Measurements from ENCODE around the gene LYPD6.

Gene LYPD6

DNA sequence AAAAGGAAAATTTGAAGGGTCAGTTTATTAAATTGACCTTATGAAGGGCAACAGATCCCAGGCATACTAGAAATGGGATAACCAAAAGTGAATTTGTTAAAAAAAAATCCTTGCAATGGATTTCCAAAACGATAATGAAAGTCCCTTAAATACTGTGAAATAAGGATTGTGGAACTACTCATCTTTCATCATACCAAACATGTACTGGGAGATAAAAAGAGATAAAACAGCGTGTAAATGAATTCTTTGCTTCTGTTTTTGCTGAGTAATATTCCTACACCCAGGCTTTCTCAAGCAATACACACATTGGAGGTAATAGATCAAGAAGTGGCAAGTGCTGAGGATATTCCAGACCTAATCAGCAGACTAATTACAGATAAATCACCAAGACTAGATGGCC, 3.8 kb downstream of the LYPD6 start:
- Histone ChIP-seq H3K27ac (replicated peaks) (no peak overlapping the region), H3K27me3 (ENCODE audit: insufficient read depth, poor library complexity, severe bottlenecking) (peaks cover 38% of the 10 kb centered on the region), H3K4me3 (replicated peaks; ENCODE audit: insufficient read depth, low read length) (no peak overlapping the region)
- TF ChIP-seq SPI1 (IDR thresholded peaks at IDR 0.05; ENCODE audit: borderline replicate concordance, low read depth), result no peak
- DNase-seq (ENCODE audit: low read depth in 1 of 2, low spot score in 1 of 2), result no peak

DNA sequence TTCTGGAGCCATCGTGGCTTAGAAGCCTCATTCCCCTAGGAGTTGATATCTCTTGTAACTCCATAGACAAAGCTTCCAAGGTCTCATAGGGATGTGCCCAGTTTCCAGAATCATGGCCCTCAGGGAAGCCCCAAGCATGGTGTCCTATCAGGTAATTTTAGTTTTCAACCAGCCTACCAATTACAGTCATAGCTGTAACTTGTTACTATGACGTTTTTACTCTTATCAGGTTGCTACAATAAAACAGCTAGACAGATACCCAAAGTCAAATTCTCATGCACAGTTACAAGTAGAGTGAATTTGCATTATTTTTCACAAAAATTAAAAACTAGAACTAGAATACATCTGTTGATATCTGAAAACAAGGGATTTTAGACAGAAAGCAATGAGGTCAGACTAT, 8.9 kb downstream of the LYPD6 start:
- no peak overlapping the region for H3K27ac ChIP-seq (replicated peaks)
- no peak for DNase-seq (ENCODE audit: low read depth in 1 of 2, low spot score in 1 of 2)
- H3K4me3 ChIP-seq (replicated peaks; ENCODE audit: insufficient read depth, low read length), result no peak overlapping the region
- peaks cover 3% of the 10 kb centered on the region for H3K27me3 ChIP-seq (ENCODE audit: insufficient read depth, poor library complexity, severe bottlenecking)
- TF ChIP-seq GABPA (IDR thresholded peaks at IDR 0.05; ENCODE audit: low read depth), result no peak
- TF ChIP-seq, protein P1, sequence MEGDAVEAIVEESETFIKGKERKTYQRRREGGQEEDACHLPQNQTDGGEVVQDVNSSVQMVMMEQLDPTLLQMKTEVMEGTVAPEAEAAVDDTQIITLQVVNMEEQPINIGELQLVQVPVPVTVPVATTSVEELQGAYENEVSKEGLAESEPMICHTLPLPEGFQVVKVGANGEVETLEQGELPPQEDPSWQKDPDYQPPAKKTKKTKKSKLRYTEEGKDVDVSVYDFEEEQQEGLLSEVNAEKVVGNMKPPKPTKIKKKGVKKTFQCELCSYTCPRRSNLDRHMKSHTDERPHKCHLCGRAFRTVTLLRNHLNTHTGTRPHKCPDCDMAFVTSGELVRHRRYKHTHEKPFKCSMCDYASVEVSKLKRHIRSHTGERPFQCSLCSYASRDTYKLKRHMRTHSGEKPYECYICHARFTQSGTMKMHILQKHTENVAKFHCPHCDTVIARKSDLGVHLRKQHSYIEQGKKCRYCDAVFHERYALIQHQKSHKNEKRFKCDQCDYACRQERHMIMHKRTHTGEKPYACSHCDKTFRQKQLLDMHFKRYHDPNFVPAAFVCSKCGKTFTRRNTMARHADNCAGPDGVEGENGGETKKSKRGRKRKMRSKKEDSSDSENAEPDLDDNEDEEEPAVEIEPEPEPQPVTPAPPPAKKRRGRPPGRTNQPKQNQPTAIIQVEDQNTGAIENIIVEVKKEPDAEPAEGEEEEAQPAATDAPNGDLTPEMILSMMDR (IDR thresholded peaks at IDR 0.05; ENCODE audit: insufficient read depth, low read length), result no peak
- no peak for TF ChIP-seq POLR2AphosphoS5 (IDR thresholded peaks at IDR 0.05; ENCODE audit: low read depth)
- TF ChIP-seq SPI1 (IDR thresholded peaks at IDR 0.05; ENCODE audit: borderline replicate concordance, low read depth), result no peak
- TF ChIP-seq, protein P2, sequence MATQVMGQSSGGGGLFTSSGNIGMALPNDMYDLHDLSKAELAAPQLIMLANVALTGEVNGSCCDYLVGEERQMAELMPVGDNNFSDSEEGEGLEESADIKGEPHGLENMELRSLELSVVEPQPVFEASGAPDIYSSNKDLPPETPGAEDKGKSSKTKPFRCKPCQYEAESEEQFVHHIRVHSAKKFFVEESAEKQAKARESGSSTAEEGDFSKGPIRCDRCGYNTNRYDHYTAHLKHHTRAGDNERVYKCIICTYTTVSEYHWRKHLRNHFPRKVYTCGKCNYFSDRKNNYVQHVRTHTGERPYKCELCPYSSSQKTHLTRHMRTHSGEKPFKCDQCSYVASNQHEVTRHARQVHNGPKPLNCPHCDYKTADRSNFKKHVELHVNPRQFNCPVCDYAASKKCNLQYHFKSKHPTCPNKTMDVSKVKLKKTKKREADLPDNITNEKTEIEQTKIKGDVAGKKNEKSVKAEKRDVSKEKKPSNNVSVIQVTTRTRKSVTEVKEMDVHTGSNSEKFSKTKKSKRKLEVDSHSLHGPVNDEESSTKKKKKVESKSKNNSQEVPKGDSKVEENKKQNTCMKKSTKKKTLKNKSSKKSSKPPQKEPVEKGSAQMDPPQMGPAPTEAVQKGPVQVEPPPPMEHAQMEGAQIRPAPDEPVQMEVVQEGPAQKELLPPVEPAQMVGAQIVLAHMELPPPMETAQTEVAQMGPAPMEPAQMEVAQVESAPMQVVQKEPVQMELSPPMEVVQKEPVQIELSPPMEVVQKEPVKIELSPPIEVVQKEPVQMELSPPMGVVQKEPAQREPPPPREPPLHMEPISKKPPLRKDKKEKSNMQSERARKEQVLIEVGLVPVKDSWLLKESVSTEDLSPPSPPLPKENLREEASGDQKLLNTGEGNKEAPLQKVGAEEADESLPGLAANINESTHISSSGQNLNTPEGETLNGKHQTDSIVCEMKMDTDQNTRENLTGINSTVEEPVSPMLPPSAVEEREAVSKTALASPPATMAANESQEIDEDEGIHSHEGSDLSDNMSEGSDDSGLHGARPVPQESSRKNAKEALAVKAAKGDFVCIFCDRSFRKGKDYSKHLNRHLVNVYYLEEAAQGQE (IDR thresholded peaks at IDR 0.05; ENCODE audit: insufficient replicate concordance, low read depth), result no peak

DNA sequence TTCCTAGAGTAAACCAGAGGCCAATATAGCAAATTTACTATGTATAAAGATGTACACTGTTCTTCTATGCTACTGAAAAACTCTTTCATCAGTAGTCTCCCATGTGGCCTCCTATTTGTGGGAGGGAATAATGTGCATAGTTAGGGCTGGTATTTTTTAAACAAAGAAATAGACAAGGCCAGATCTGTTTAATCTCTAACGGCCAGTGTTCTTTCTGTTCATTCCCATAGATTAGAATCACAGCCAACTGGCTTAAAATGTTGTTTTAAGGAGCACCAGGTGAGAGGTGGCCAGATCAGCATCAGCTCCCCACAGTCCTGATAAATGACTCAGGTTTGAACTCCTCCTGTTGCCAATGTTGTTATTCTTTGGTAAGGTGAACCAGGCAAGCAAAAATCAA, 12.1 kb downstream of the LYPD6 start:
- no peak overlapping the region for H3K27ac ChIP-seq (replicated peaks)
- no peak for TF ChIP-seq POLR2AphosphoS5 (IDR thresholded peaks at IDR 0.05; ENCODE audit: low read depth)
- TF ChIP-seq SPI1 (IDR thresholded peaks at IDR 0.05; ENCODE audit: borderline replicate concordance, low read depth), result no peak
- TF ChIP-seq, protein P1 (IDR thresholded peaks at IDR 0.05; ENCODE audit: insufficient read depth, low read length), result no peak
- no peak for TF ChIP-seq GABPA (IDR thresholded peaks at IDR 0.05; ENCODE audit: low read depth)
- TF ChIP-seq, protein P2 (IDR thresholded peaks at IDR 0.05; ENCODE audit: insufficient replicate concordance, low read depth), result no peak
- H3K4me3 ChIP-seq (replicated peaks; ENCODE audit: insufficient read depth, low read length), result no peak overlapping the region
- H3K27me3 ChIP-seq (ENCODE audit: insufficient read depth, poor library complexity, severe bottlenecking), result peaks cover 2% of the 10 kb centered on the region
- no peak for DNase-seq (ENCODE audit: low read depth in 1 of 2, low spot score in 1 of 2)

DNA sequence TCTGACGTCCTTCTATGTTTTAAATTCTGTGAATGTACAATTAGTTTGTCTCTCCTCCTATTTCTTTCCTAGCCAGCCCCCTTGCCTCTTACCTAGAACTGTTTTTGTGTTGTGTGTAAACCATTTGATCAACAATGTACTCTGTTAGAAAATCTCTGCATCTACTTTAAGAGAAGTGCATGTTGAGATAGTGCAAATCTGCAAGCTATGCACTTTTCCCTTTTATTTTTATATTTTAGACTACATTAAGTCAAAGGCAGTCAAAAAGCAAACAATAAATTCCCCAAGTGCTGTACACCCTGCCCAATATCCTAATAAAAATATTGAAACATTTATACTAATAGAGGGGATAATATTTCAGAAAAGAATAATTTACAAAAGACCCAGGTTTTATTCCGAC, 13.7 kb downstream of the LYPD6 start:
- H3K4me3 ChIP-seq (replicated peaks; ENCODE audit: insufficient read depth, low read length), result no peak overlapping the region
- no peak overlapping the region for H3K27ac ChIP-seq (replicated peaks)
- no peak for DNase-seq (ENCODE audit: low read depth in 1 of 2, low spot score in 1 of 2)
- TF ChIP-seq, protein P1 (IDR thresholded peaks at IDR 0.05; ENCODE audit: insufficient read depth, low read length), result no peak
- TF ChIP-seq SPI1 (IDR thresholded peaks at IDR 0.05; ENCODE audit: borderline replicate concordance, low read depth), result no peak
- TF ChIP-seq GABPA (IDR thresholded peaks at IDR 0.05; ENCODE audit: low read depth), result no peak
- no peak for TF ChIP-seq POLR2AphosphoS5 (IDR thresholded peaks at IDR 0.05; ENCODE audit: low read depth)
- TF ChIP-seq, protein P2 (IDR thresholded peaks at IDR 0.05; ENCODE audit: insufficient replicate concordance, low read depth), result no peak
- no peaks in the 10 kb centered on the region for H3K27me3 ChIP-seq (ENCODE audit: insufficient read depth, poor library complexity, severe bottlenecking)

Data from HL-60 (cell line).